Activated naive CD4-positive, alpha-beta T cell treated with anti-CD3 and anti-CD28 coated beads, Interleukin-2, amount 50 U/mL, for 24 hours (primary cell): ENCODE measurements around the gene EPG5.

Source experiments
- H3K27ac Mint-ChIP-seq: one replicate; pipeline ENCODE4 v1.8.0; 2021; ENCODE audit warnings: mild to moderate bottlenecking, mixed read lengths
- H3K27me3 Mint-ChIP-seq: one replicate; pipeline ENCODE4 v1.8.0; 2021; ENCODE audit warnings: mixed read lengths
- H3K36me3 Mint-ChIP-seq: one replicate; pipeline ENCODE4 v1.8.0; 2021; ENCODE audit warnings: mixed read lengths
- H3K4me1 Mint-ChIP-seq: one replicate; pipeline ENCODE4 v1.8.0; 2021; ENCODE audit warnings: mixed read lengths
- H3K4me3 Mint-ChIP-seq: one replicate; pipeline ENCODE4 v1.8.0; 2021; ENCODE audit warnings: mild to moderate bottlenecking, mixed read lengths
- H3K9me3 Mint-ChIP-seq: one replicate; pipeline ENCODE4 v1.8.0; 2021; ENCODE audit warnings: mixed read lengths

Gene EPG5

DNA sequence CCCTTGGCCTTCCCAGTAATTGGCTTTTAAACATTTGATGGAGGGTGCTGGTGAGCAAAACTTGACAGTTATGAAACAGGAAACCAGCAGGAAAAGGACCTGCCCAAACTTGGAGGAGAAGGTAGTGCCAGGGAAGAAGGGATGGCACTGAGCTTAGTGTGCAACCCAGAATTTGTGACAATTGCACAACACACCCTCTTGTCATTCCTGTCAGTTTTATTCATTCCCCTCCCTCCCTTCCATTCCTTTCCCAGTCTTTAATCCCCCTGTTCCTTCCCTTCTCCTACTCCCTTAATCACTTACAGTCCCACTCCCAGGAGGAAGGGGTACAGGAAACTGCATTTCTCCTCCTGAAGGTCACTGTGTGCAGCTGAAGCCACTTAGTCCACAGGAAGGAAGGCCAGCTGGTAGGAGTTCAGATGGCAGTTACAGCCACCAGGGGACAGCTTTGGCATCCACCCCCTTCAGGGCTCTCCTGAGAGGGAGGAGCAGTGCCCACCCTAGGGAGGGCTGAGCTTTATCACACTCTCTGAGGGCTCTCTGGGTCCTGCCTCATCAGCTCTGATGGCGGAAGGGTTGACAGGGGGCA, 165.6 kb downstream of the EPG5 start:
- H3K4me3 Mint-ChIP-seq, result no peak overlapping the region
- no peaks in the 10 kb centered on the region for H3K4me1 Mint-ChIP-seq
- no peaks in the 10 kb centered on the region for H3K9me3 Mint-ChIP-seq
- H3K27me3 Mint-ChIP-seq, result peaks cover 12% of the 10 kb centered on the region
- H3K27ac Mint-ChIP-seq, result peak overlapping the region; percentile 65
- peaks cover 7% of the 10 kb centered on the region for H3K36me3 Mint-ChIP-seq
